BLaER1 (cell line): ENCODE data around the gene PCYT1B.

Experiments used
- H3K27ac ChIP-seq: shearing (Covaris generic); formaldehyde crosslinking; 2 replicates; pipeline ENCODE4 v1.8.1; 2022
- H3K27me3 ChIP-seq: shearing (Covaris generic); formaldehyde crosslinking; 2 replicates; pipeline ENCODE4 v1.8.1; 2022
- H3K36me3 ChIP-seq: shearing (Covaris generic); formaldehyde crosslinking; 2 replicates; pipeline ENCODE4 v1.8.1; 2022
- H3K4me1 ChIP-seq: shearing (Covaris generic); formaldehyde crosslinking; 2 replicates; pipeline ENCODE4 v1.8.1; 2022
- H3K4me2 ChIP-seq: shearing (Covaris generic); formaldehyde crosslinking; 2 replicates; pipeline ENCODE4 v1.8.1; 2022
- H3K4me3 ChIP-seq: shearing (Covaris generic); formaldehyde crosslinking; 2 replicates; pipeline ENCODE4 v1.8.1; 2022
- H3K9ac ChIP-seq: shearing (Covaris generic); formaldehyde crosslinking; 2 replicates; pipeline ENCODE4 v1.8.1; 2022
- H3K9me3 ChIP-seq: shearing (Covaris generic); formaldehyde crosslinking; 2 replicates; pipeline ENCODE4 v1.8.1; 2022
- H4K20me1 ChIP-seq: shearing (Covaris generic); formaldehyde crosslinking; 2 replicates; pipeline ENCODE4 v1.8.1; 2022
- Cebpa-rat ChIP-seq: shearing (Covaris generic); IDR thresholded peaks from 2 replicates; pipeline ENCODE4 v1.8.1; 2022

Gene PCYT1B

DNA sequence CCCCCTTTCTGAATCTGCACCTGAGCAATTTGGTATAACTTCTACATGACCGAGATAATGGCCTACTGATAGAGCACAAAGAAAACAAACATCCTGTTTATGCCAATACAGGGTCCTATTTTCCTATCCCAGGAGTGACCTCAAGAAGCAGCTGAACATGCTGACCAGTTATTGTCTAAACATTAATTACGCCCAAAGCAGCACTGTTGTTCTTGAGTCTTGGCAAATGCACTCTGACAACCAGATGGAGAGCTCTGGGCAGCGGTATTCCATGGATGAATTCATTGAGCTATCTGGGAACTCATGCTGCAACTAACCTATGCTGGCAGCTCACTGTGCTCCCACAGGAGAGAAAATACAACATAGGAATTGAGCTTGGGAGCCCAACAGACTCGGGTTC, 52.6 kb downstream of the PCYT1B start:
- H3K4me1 ChIP-seq = no peaks in the 10 kb centered on the region
- no peak for TF ChIP-seq Cebpa-rat

GRCh38 chrX:24590111-24590510, 57.0 kb downstream of the PCYT1B start:
- no peaks in the 10 kb centered on the region for H3K36me3 ChIP-seq
- no peak for TF ChIP-seq Cebpa-rat

More for the DNA sequence above, 52.6 kb downstream of the PCYT1B start:
- no peak overlapping the region for H3K4me3 ChIP-seq
- H3K9me3 ChIP-seq = no peaks in the 10 kb centered on the region
- H3K27me3 ChIP-seq = no peaks in the 10 kb centered on the region
- no peak overlapping the region for H3K27ac ChIP-seq
- H3K9ac ChIP-seq = no peak overlapping the region
- H3K36me3 ChIP-seq = no peaks in the 10 kb centered on the region
- H4K20me1 ChIP-seq = no peaks in the 10 kb centered on the region
- H3K4me2 ChIP-seq = no peak overlapping the region

DNA sequence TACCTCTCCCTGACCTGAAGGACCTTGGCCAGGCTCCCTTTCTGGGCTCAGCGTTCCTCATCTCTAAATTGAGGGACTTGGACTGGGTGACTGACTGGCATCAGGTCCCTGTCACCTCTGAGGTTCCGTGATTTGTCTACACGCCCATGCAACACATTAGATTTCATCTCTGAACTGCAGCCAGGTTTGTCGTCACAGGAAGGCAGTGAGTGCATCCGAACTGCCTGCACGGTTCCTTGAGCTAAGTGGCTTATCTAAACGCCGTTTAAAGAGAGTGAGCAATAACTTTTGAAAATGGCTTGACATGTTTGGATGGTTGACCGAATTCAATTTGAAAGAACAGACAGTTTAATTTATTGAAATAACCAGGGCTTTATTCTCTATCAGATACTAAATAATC, 70.1 kb downstream of the PCYT1B start:
- TF ChIP-seq Cebpa-rat = no peak
- H3K36me3 ChIP-seq = no peaks in the 10 kb centered on the region
- H3K4me3 ChIP-seq = no peak overlapping the region
- H3K9ac ChIP-seq = no peak overlapping the region
- no peaks in the 10 kb centered on the region for H3K4me1 ChIP-seq
- no peak overlapping the region for H3K4me2 ChIP-seq
- H3K27ac ChIP-seq = no peak overlapping the region
- no peaks in the 10 kb centered on the region for H3K27me3 ChIP-seq
- no peaks in the 10 kb centered on the region for H4K20me1 ChIP-seq
- H3K9me3 ChIP-seq = no peaks in the 10 kb centered on the region

More at GRCh38 chrX:24590111-24590510, 57.0 kb downstream of the PCYT1B start:
- Histone ChIP-seq H3K27ac (no peak overlapping the region), H3K4me1 (no peaks in the 10 kb centered on the region), H3K9me3 (no peaks in the 10 kb centered on the region), H3K4me3 (no peak overlapping the region), H3K4me2 (no peak overlapping the region), H3K9ac (no peak overlapping the region), H4K20me1 (no peaks in the 10 kb centered on the region), H3K27me3 (no peaks in the 10 kb centered on the region)

- Histone ChIP-seq H4K20me1 (no peaks in the 10 kb centered on the region), H3K9me3 (no peaks in the 10 kb centered on the region), H3K4me1 (no peaks in the 10 kb centered on the region), H3K27me3 (no peaks in the 10 kb centered on the region), H3K4me2 (no peak overlapping the region), H3K9ac (no peak overlapping the region), H3K36me3 (no peaks in the 10 kb centered on the region), H3K27ac (no peak overlapping the region), H3K4me3 (no peak overlapping the region)
- no peak for TF ChIP-seq Cebpa-rat
Observed at GRCh38 chrX:24575496-24575895, 71.7 kb downstream of the PCYT1B start.

- Histone ChIP-seq H3K4me2 (no peak overlapping the region), H3K9me3 (no peaks in the 10 kb centered on the region), H4K20me1 (no peaks in the 10 kb centered on the region), H3K4me1 (no peaks in the 10 kb centered on the region), H3K27ac (no peak overlapping the region), H3K36me3 (no peaks in the 10 kb centered on the region), H3K9ac (no peak overlapping the region), H3K27me3 (no peaks in the 10 kb centered on the region), H3K4me3 (no peak overlapping the region)
- TF ChIP-seq Cebpa-rat = no peak
Observed at GRCh38 chrX:24574743-24575142, 72.4 kb downstream of the PCYT1B start.

- no peak overlapping the region for H3K4me2 ChIP-seq
- H3K27me3 ChIP-seq = no peaks in the 10 kb centered on the region
- H3K4me3 ChIP-seq = no peak overlapping the region
- no peaks in the 10 kb centered on the region for H4K20me1 ChIP-seq
- TF ChIP-seq Cebpa-rat = no peak
- no peak overlapping the region for H3K27ac ChIP-seq
- H3K9me3 ChIP-seq = no peaks in the 10 kb centered on the region
- H3K4me1 ChIP-seq = no peaks in the 10 kb centered on the region
- no peaks in the 10 kb centered on the region for H3K36me3 ChIP-seq
- H3K9ac ChIP-seq = no peak overlapping the region
Observed at GRCh38 chrX:24567169-24567568, 80.0 kb downstream of the PCYT1B start.

DNA sequence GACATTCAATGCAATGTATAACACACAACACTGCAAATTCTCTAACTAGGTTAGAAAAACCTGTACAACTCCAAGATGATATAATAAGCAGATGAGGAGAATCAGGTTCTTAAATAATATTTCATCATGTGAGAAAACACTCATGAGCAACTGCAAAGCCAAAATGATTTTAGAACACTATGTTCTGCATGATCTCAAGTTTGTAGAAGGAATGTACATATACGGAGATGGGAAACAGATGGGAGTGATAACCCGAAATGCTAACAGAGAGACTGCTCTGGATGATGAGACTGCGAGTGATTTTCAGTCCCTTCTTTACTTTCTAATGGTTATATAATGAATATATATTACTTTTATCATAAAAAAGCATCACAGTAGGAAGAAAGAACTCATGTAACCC, 80.9 kb downstream of the PCYT1B start:
- no peak overlapping the region for H3K27ac ChIP-seq
- H3K36me3 ChIP-seq = no peaks in the 10 kb centered on the region
- no peaks in the 10 kb centered on the region for H3K4me1 ChIP-seq
- no peaks in the 10 kb centered on the region for H4K20me1 ChIP-seq
- H3K4me3 ChIP-seq = no peak overlapping the region
- no peak for TF ChIP-seq Cebpa-rat
- H3K9ac ChIP-seq = no peak overlapping the region
- H3K27me3 ChIP-seq = no peaks in the 10 kb centered on the region
- no peaks in the 10 kb centered on the region for H3K9me3 ChIP-seq
- H3K4me2 ChIP-seq = no peak overlapping the region

DNA sequence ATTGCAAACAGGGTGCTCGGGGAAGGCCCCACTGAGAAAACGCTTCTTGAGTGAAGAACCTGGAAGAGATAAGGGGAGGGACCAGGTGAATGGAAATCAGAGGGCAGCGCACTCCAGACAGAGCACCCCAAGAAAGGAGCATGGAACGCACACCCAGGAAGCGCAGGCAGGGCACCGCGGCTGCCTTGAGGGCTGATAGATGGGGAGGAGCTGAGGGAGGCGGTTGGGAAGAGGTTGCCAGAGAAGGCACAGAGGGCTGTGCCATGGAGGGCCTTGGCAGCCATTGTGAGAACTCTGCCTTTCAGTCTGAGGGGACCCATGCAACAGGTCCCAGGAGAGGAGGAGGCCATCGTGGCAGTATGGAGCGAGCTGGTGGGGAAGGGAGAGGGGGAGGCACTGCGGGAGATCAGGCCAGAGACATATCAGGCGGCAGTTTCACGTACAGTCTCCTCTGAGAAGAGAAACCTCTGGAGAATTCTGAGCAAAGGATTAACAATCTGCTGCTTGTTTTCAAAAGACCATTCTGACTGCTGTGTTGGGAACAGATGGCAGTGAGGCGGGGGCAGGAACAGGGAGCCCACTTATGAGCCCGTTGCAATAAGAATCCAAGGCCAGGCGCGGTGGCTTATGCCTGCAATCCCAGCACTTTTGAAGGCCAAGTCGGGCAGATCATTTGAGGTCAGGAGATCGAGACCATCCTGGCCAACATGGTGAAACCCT, 83.7 kb downstream of the PCYT1B start:
- Histone ChIP-seq H3K36me3 (no peaks in the 10 kb centered on the region), H3K27me3 (no peaks in the 10 kb centered on the region)

DNA sequence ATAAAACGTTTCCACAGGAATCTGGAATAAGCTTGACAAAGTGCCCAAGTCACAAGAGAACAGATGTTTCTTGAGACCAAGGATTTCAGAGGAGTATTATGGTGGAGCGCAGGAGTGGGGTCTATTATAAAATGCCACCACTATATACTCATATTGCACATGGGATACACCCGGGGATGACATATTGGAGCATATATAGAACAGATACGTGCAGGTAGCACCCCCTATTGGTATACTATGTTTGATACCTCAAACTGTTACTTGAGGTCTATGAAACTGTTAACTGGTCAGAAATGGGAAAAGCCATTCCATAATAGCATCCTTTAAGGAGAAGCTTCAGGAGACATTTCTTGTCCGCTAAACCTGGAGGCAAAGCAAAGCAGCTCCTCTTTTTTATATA, 86.0 kb downstream of the PCYT1B start:
- Histone ChIP-seq H3K4me1 (peaks cover 21% of the 10 kb centered on the region), H4K20me1 (no peaks in the 10 kb centered on the region), H3K36me3 (no peaks in the 10 kb centered on the region), H3K27ac (no peak overlapping the region), H3K4me3 (no peak overlapping the region), H3K9ac (no peak overlapping the region), H3K9me3 (no peaks in the 10 kb centered on the region), H3K27me3 (no peaks in the 10 kb centered on the region), H3K4me2 (no peak overlapping the region)
- TF ChIP-seq Cebpa-rat = no peak

More for the DNA sequence above, 83.7 kb downstream of the PCYT1B start:
- Histone ChIP-seq H3K4me2 (no peak overlapping the region), H4K20me1 (no peaks in the 10 kb centered on the region), H3K27ac (no peak overlapping the region), H3K9me3 (no peaks in the 10 kb centered on the region), H3K4me3 (no peak overlapping the region), H3K4me1 (peaks cover 6% of the 10 kb centered on the region), H3K9ac (no peak overlapping the region)
- TF ChIP-seq Cebpa-rat = no peak

GRCh38 chrX:24553011-24553410, 94.1 kb downstream of the PCYT1B start:
- no peak for TF ChIP-seq Cebpa-rat
- Histone ChIP-seq H4K20me1 (no peaks in the 10 kb centered on the region), H3K4me2 (no peak overlapping the region), H3K36me3 (no peaks in the 10 kb centered on the region), H3K4me3 (no peak overlapping the region), H3K27me3 (no peaks in the 10 kb centered on the region), H3K9me3 (no peaks in the 10 kb centered on the region), H3K9ac (no peak overlapping the region), H3K27ac (no peak overlapping the region), H3K4me1 (peaks cover 15% of the 10 kb centered on the region)

- no peak overlapping the region for H3K9ac ChIP-seq
- no peaks in the 10 kb centered on the region for H3K36me3 ChIP-seq
- no peaks in the 10 kb centered on the region for H4K20me1 ChIP-seq
- H3K27me3 ChIP-seq = no peaks in the 10 kb centered on the region
- no peak overlapping the region for H3K4me2 ChIP-seq
- TF ChIP-seq Cebpa-rat = no peak
- peaks cover 4% of the 10 kb centered on the region; the same call in 1 of the 2 replicates for H3K4me1 ChIP-seq
- H3K27ac ChIP-seq = no peak overlapping the region
- no peaks in the 10 kb centered on the region for H3K9me3 ChIP-seq
- H3K4me3 ChIP-seq = no peak overlapping the region
Observed at GRCh38 chrX:24550166-24550565, 97.0 kb downstream of the PCYT1B start.
